Measurements from ENCODE around the gene QRFP.

- TF ChIP-seq CTCF (conservative IDR thresholded peaks at IDR 0.05 in 1 of 2, IDR thresholded peaks at IDR 0.05 in 1 of 2; ENCODE audit: low read depth in 1 of 2, low read length in 2 of 2) (no peak), EZH2 (IDR thresholded peaks at IDR 0.05; ENCODE audit: low read length, missing control alignments) (no peak)
These were observed 25.1 kb downstream of the QRFP start for GRCh38 chr9:130871395-130872062.

Measured in fibroblast of lung (primary cell).